DND-41 (cell line): ENCODE measurements around the gene ZRANB3.

ENCODE experiments used
- EZH2 ChIP-seq: IDR thresholded peaks from 3 replicates; pipeline ENCODE4 v1.6.1; 2012; ENCODE audit warnings: borderline replicate concordance, low read depth, mild to moderate bottlenecking, moderate library complexity, low read length, inconsistent platforms; ENCODE audit not compliant: severe bottlenecking
- TF ChIP-seq, protein P1 (sequence below): IDR thresholded peaks from 2 replicates; pipeline ENCODE4 v1.5.1; 2012; ENCODE audit warnings: borderline replicate concordance, low read length, moderate library complexity, mild to moderate bottlenecking; ENCODE audit not compliant: poor library complexity, severe bottlenecking; ENCODE audit errors: extremely low read depth

DNA sequence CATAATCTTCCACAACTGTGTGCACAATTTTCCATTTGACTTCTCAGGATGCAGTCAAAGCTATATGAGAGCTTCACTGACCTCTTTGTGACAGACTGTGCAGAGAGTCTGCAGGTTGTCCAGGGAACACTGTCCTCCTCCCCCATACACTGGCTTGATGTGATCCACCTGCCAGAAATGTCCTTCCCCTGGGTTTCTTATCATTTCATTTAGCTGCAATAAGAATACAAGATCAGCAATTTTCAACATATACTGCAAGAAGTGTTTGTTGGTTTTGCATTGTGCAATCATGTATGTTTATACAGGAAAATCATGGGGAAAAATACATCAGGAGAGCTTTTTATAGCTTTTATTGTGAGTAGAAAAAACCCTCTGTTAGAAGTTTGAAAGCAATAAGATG is 328.3 kb downstream of the ZRANB3 start:
- TF ChIP-seq, protein P1, sequence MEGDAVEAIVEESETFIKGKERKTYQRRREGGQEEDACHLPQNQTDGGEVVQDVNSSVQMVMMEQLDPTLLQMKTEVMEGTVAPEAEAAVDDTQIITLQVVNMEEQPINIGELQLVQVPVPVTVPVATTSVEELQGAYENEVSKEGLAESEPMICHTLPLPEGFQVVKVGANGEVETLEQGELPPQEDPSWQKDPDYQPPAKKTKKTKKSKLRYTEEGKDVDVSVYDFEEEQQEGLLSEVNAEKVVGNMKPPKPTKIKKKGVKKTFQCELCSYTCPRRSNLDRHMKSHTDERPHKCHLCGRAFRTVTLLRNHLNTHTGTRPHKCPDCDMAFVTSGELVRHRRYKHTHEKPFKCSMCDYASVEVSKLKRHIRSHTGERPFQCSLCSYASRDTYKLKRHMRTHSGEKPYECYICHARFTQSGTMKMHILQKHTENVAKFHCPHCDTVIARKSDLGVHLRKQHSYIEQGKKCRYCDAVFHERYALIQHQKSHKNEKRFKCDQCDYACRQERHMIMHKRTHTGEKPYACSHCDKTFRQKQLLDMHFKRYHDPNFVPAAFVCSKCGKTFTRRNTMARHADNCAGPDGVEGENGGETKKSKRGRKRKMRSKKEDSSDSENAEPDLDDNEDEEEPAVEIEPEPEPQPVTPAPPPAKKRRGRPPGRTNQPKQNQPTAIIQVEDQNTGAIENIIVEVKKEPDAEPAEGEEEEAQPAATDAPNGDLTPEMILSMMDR, result no peak
- no peak for TF ChIP-seq EZH2
